Tibial nerve (tissue), 4 donors: ENCODE results near the gene EXD1. TPM values are rescaled to one million over a fixed set of nuclear protein-coding genes. Genes with fewer than 3 reads are reported as not detected.
"Not testable (repeated sequence)": the region's sequence is repeated elsewhere in the genome, so short reads cannot be mapped to it uniquely, and the experiment has no call there.

Experiments used
- DNase-seq, 2 donors: peaks; one replicate each; pipeline ENCODE4 v3.0.0-alpha.2; 2019; ENCODE audit warnings: low spot score in 2 of 2
- H3K27ac ChIP-seq, 4 donors: fragments of 200-600 bp; sonication (generic) in 3 of 4; one replicate each; pipeline ENCODE4 v1.5.1; 2017 to 2019; ENCODE audit warnings: mild to moderate bottlenecking in 1 of 4
- H3K27me3 ChIP-seq, 2 donors: fragments of 200-600 bp; sonication (generic) in 1 of 2; one replicate each; pipeline versions ENCODE4 v1.5.1 to v1.6.0; 2017 to 2019
- H3K36me3 ChIP-seq, 3 donors: fragments of 200-600 bp; sonication (generic); one replicate each; pipeline ENCODE4 v1.5.1; 2018 to 2019
- H3K4me1 ChIP-seq, 4 donors: fragments of 200-600 bp; sonication (generic) in 3 of 4; one replicate each; pipeline ENCODE4 v1.5.1; 2017 to 2019
- H3K4me3 ChIP-seq, 4 donors: fragments of 200-600 bp; sonication (generic) in 3 of 4; one replicate each; pipeline ENCODE4 v1.5.1; 2017 to 2019; ENCODE audit warnings: mild to moderate bottlenecking in 1 of 4, moderate library complexity in 1 of 4
- H3K9me3 ChIP-seq, 4 donors: fragments of 200-600 bp; sonication (generic) in 3 of 4; one replicate each; pipeline ENCODE4 v1.5.1; 2017 to 2019
- EP300 ChIP-seq, 2 donors: sonication (generic); formaldehyde crosslinking; IDR thresholded peaks; one replicate each; pipeline ENCODE4 v1.6.1; 2017; ENCODE audit warnings: antibody characterized with exemption in 2 of 2, mild to moderate bottlenecking in 1 of 2
- POLR2A ChIP-seq, 2 donors: fragments of 450-650 bp; IDR thresholded peaks; one replicate each; pipeline ENCODE4 v1.6.1; 2017; ENCODE audit warnings: antibody characterized with exemption in 2 of 2, mild to moderate bottlenecking in 2 of 2, moderate library complexity in 2 of 2
- WGBS, 2 donors: methylation state at CpG; one replicate each; pipeline ENCODE4 v1.1.5; 2018; 5-methylcytosine and 5-hydroxymethylcytosine counted together
- total RNA-seq, 4 donors: library from RNA; depleted of rRNA; stranded (reverse); fragments of >200 nt; gene quantifications; one replicate each; pipeline ENCODE4 v1.1.0, GENCODE V29; 2016
- TF ChIP-seq, protein P1 (sequence below), 5 experiments: fragments of 200-600 bp in 3 of 5; fragments of 450-650 bp in 2 of 5; sonication (generic) in 3 of 5; IDR thresholded peaks; one replicate each; pipeline ENCODE4 v1.5.1; 2016 to 2019; ENCODE audit warnings: antibody characterized with exemption in 5 of 5, mild to moderate bottlenecking in 3 of 5, moderate library complexity in 2 of 5

Gene EXD1
- total RNA-seq, 4 donors from 2014 or later: not detected

DNA sequence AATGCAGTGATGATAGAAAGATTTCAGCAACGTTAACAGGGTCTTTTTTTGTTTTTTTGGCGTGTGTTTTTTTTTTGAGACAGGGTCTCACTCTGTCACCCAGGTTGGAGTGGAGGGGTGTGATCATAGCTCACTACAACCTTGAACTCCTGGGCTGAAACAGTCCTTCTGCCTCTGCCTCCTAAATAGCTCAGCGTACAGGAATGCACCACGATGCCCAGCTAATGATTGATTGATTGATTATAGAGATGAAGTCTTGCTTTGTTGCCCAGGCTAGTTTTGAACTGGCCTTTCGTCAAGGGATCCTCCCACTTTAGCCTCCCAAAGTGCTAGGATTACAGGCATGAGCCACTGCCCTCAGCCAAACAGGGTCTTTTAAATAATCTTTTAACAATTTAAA is 7.5 kb upstream of the EXD1 start:
- 49 to 75% methylated on average over 5 of the region's 5 CpGs for WGBS, 2 donors
- no peaks in the 10 kb centered on the region for H3K27me3 ChIP-seq
- TF ChIP-seq EP300 (IDR thresholded peaks at IDR 0.05) (no peak), POLR2A (IDR thresholded peaks at IDR 0.05) (no peak)
- TF ChIP-seq, protein P1, sequence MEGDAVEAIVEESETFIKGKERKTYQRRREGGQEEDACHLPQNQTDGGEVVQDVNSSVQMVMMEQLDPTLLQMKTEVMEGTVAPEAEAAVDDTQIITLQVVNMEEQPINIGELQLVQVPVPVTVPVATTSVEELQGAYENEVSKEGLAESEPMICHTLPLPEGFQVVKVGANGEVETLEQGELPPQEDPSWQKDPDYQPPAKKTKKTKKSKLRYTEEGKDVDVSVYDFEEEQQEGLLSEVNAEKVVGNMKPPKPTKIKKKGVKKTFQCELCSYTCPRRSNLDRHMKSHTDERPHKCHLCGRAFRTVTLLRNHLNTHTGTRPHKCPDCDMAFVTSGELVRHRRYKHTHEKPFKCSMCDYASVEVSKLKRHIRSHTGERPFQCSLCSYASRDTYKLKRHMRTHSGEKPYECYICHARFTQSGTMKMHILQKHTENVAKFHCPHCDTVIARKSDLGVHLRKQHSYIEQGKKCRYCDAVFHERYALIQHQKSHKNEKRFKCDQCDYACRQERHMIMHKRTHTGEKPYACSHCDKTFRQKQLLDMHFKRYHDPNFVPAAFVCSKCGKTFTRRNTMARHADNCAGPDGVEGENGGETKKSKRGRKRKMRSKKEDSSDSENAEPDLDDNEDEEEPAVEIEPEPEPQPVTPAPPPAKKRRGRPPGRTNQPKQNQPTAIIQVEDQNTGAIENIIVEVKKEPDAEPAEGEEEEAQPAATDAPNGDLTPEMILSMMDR (IDR thresholded peaks at IDR 0.05): no peak
- H3K27ac ChIP-seq: no peak overlapping the region
- H3K9me3 ChIP-seq: no peaks in the 10 kb centered on the region
- peaks cover 0 to 2% (median 0%) of the 10 kb centered on the region in 3 donors for H3K36me3 ChIP-seq
- DNase-seq: no peak
- H3K4me3 ChIP-seq: no peak overlapping the region
- H3K4me1 ChIP-seq: peaks cover 0 to 7% (median under 1%) of the 10 kb centered on the region in 4 donors

DNA sequence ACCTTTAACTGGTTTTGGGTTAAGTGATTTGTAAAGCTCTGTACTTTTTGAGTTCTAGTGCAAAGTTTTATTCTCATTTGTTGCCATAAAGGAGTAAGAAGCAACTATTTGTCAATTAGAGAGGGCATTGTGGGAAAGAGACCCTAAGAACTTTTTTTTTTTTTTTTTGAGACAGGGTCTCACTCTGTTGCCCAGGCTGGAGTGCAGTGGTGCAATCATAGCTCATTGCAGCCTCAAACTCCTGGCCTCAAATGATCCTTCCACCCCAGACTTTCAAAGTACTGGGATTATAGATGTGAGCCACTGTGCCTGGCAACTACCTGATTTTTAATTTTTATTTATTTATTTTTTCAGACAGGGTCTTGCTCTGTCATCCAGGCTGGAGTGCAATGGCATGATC is 5.4 kb upstream of the EXD1 start:
- peaks cover 0 to 21% (median 7%) of the 10 kb centered on the region in 4 donors for H3K4me1 ChIP-seq
- no peaks in the 10 kb centered on the region for H3K27me3 ChIP-seq
- no peaks in the 10 kb centered on the region for H3K9me3 ChIP-seq
- DNase-seq: no peak
- H3K36me3 ChIP-seq: peaks cover 0 to 2% (median 0%) of the 10 kb centered on the region in 3 donors
- TF ChIP-seq, protein P1 (IDR thresholded peaks at IDR 0.05): no peak
- TF ChIP-seq POLR2A (IDR thresholded peaks at IDR 0.05): no peak
- no peak for TF ChIP-seq EP300 (IDR thresholded peaks at IDR 0.05)
- H3K27ac ChIP-seq: no peak overlapping the region
- no peak overlapping the region for H3K4me3 ChIP-seq

DNA sequence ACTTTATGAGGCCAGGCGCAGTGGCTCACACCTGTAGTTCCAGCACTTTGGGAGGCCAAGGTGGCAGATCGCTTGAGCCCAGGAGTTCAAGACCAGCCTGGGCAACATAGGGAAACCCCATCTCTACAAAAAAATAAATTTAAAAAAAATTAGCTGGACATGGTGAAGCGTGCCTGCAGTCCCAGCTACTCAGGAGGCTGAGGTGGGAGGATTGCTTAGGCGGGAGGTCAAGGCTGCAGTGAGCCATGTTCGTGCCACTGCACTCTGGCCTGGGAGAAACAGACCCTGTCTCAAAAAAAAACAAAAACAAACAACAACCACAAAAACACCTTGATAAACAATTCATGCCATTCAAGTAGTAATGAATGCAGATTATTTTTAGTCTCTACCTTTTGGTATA is 4.7 kb upstream of the EXD1 start:
- WGBS, 2 donors: 93 to 96% methylated on average over 5 of the region's 5 CpGs
- H3K4me1 ChIP-seq: peaks cover 0 to 27% (median 9%) of the 10 kb centered on the region in 4 donors

DNA sequence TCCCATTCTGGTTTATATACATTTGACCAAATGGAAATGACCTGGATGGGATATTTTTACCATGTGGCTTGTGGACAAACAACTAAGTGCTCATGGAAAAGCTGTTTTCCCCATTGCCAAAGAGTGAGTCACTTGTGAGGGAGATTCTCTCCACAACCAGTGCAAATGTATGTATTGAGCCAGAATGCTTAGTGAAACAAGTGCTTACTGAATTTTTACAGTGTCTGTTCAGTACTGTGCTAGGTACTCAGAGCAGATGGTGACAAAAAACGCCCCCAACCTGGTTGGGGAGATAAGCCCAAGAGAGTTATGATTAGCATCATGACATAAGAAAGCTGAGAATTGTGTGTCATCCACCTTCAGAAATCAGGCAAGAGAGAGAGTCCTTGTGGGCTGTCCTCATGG is 2.8 kb upstream of the EXD1 start:
- Histone ChIP-seq H3K4me3 (no peak overlapping the region), H3K27ac (no peak overlapping the region), H3K27me3 (no peaks in the 10 kb centered on the region), H3K4me1 (peaks cover 0 to 28% (median 10%) of the 10 kb centered on the region in 4 donors), H3K9me3 (no peaks in the 10 kb centered on the region), H3K36me3 (peaks cover 0 to 2% (median 0%) of the 10 kb centered on the region in 3 donors)
- WGBS, 2 donors: 86 to 96% methylated on average over 1 of the region's 1 CpG
- TF ChIP-seq EP300 (IDR thresholded peaks at IDR 0.05) (no peak), POLR2A (IDR thresholded peaks at IDR 0.05) (no peak)
- TF ChIP-seq, protein P1 (IDR thresholded peaks at IDR 0.05): no peak
- no peak for DNase-seq

More for the DNA sequence above, 4.7 kb upstream of the EXD1 start:
- H3K27ac ChIP-seq, H3K4me3 ChIP-seq, DNase-seq, H3K9me3 ChIP-seq, H3K27me3 ChIP-seq, H3K36me3 ChIP-seq: not testable (repeated sequence)

DNA sequence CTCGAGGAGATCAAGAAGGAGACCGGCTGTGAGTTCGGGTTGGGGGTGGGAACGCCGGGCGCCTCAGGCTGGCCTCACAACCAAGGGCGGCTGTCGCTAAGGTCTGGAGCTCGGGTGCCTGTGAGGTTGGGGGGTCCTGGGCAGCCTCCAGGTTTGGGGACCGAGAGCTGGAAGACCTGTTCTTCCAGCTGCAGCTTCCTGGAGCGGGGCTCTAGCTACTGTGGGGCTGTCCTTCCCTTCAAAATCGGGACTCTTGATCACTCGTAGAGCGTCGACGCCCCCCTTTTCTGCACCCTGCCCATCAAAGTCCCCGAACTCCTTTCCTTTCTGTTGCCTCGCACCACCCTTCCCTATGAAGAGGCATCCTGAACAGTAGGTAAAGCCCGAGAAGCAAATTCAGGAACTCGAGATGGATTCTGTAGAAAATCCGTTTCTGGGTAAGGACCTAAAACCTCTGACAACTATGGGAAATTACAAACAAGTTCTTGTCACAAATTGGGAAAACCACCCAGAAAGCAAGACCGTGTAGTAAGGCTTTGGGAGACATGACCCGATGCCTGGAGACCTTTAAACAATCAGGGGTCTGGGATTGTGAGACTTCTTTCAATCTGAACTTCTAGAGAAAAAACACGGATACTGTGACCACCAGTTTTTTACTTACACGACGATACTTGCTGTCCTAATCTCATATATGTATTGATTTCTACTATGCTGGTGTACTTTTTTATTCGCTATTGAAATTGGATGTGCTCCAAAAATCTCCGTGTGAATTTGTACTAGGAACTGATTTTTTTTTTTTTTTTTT is 1.1 kb upstream of the EXD1 start:
- Histone ChIP-seq H3K4me3 (peak overlapping the region; percentile 70 to 98 (median 90)), H3K27me3 (no peaks in the 10 kb centered on the region), H3K27ac (peak overlapping the region; percentile 88 to 96 (median 92)), H3K36me3 (peaks cover 0 to 2% (median 0%) of the 10 kb centered on the region in 3 donors), H3K4me1 (peaks cover 0 to 28% (median 10%) of the 10 kb centered on the region in 4 donors), H3K9me3 (no peaks in the 10 kb centered on the region)
- TF ChIP-seq EP300 (IDR thresholded peaks at IDR 0.05) (no peak), POLR2A (IDR thresholded peaks at IDR 0.05) (no peak)
- TF ChIP-seq, protein P1 (IDR thresholded peaks at IDR 0.05): no peak
- DNase-seq: no peak
- 2 to 4% methylated on average over 28 of the region's 28 CpGs for WGBS, 2 donors
